Suprapubic skin (tissue), 4 donors: ENCODE results near the gene PGAP1. TPM values are rescaled to one million over a fixed set of nuclear protein-coding genes. Genes with fewer than 3 reads are reported as not detected.

ENCODE experiments used
- DNase-seq, 2 donors: peaks; one replicate each; pipeline ENCODE4 v3.0.0-alpha.2; 2019; ENCODE audit warnings: low spot score in 2 of 2
- H3K27ac ChIP-seq: fragments of 200-600 bp; sonication (generic); one replicate; pipeline ENCODE4 v1.5.1; 2019
- H3K27me3 ChIP-seq: fragments of 200-600 bp; sonication (generic); one replicate; pipeline ENCODE4 v1.5.1; 2019
- H3K36me3 ChIP-seq: fragments of 200-600 bp; sonication (generic); one replicate; pipeline ENCODE4 v1.5.1; 2019
- H3K4me1 ChIP-seq: fragments of 200-600 bp; sonication (generic); one replicate; pipeline ENCODE4 v1.5.1; 2019
- H3K4me3 ChIP-seq: fragments of 200-600 bp; sonication (generic); one replicate; pipeline ENCODE4 v1.5.1; 2019; ENCODE audit warnings: mild to moderate bottlenecking
- H3K9me3 ChIP-seq: fragments of 200-600 bp; sonication (generic); one replicate; pipeline ENCODE4 v1.5.1; 2019
- EP300 ChIP-seq: sonication (generic); formaldehyde crosslinking; IDR thresholded peaks from one replicate; pipeline ENCODE4 v1.6.1; 2017; ENCODE audit warnings: antibody characterized with exemption
- POLR2A ChIP-seq, 2 donors: fragments of 450-650 bp; IDR thresholded peaks; one replicate each; pipeline ENCODE4 v1.6.1; 2017; ENCODE audit warnings: antibody characterized with exemption in 2 of 2, mild to moderate bottlenecking in 2 of 2, moderate library complexity in 2 of 2
- POLR2AphosphoS5 ChIP-seq, 3 donors: sonication (generic); formaldehyde crosslinking; IDR thresholded peaks; one replicate each; pipeline ENCODE4 v1.6.1; 2017; ENCODE audit warnings: antibody characterized with exemption in 3 of 3
- WGBS: methylation state at CpG from one replicate; pipeline ENCODE4 v1.1.5; 2018; 5-methylcytosine and 5-hydroxymethylcytosine counted together
- total RNA-seq, 4 donors: library from RNA; depleted of rRNA; stranded (reverse); fragments of >200 nt; gene quantifications; one replicate each; pipeline ENCODE4 v1.1.0, GENCODE V29; 2016
- TF ChIP-seq, protein P1 (sequence below), 2 donors: fragments of 200-600 bp in 1 of 2; fragments of 450-650 bp in 1 of 2; sonication (generic) in 1 of 2; IDR thresholded peaks; one replicate each; pipeline ENCODE4 v1.5.1; 2016 to 2019; ENCODE audit warnings: antibody characterized with exemption in 2 of 2, mild to moderate bottlenecking in 1 of 2, moderate library complexity in 1 of 2

Gene PGAP1
- total RNA-seq, 4 donors from 2014 or later: 16.8 to 84.2 (median 32.2) TPM

DNA sequence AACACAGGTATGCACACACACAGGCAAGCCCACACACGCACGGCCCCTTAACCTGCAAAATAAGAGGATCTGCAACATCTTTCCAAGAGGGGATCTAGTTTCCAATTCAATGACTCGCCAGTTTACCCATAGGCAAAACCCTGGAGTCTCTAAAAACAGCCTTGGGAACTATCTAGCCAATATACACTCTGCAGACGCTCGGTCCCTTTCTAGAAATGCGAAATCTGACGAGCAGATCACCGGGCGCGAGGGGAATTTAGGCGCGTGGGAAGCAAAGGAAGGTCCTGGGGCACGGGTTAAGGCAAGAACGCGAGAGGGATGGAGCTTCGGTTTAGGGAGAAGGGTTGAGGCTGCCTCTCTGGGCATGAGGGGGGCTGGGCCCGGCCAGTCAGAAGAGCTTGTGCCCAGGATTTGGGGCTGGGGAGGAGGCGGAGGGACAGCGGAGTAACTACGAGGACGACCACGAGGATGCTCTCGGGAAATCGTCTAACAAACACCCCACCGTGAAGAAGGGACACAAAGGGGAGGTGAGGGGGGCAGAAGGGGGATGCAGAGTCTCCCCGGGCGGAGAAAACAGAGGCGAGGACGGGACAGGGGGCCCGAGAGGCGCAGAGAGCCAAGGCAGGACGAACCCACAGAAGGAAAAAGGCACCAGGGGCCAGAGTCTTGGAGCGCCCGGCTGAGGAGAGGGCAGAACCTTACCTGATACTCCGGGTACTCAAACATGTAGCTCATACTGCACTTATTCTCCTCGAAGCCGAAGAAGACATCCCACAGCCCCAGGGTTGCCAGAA lies 542 bp downstream of the PGAP1 start:
- H3K27ac ChIP-seq: peak overlapping the region; percentile 93
- under 1% methylated on average over 37 of the region's 37 CpGs for WGBS
- no peaks in the 10 kb centered on the region for H3K9me3 ChIP-seq
- peak overlapping the region; percentile 84 for H3K4me3 ChIP-seq
- H3K36me3 ChIP-seq: no peaks in the 10 kb centered on the region
- peaks cover 28% of the 10 kb centered on the region for H3K4me1 ChIP-seq
- peak in 1 of 2 donors; percentile 67 for DNase-seq
- no peak for TF ChIP-seq POLR2A (IDR thresholded peaks at IDR 0.05)
- TF ChIP-seq, protein P1, sequence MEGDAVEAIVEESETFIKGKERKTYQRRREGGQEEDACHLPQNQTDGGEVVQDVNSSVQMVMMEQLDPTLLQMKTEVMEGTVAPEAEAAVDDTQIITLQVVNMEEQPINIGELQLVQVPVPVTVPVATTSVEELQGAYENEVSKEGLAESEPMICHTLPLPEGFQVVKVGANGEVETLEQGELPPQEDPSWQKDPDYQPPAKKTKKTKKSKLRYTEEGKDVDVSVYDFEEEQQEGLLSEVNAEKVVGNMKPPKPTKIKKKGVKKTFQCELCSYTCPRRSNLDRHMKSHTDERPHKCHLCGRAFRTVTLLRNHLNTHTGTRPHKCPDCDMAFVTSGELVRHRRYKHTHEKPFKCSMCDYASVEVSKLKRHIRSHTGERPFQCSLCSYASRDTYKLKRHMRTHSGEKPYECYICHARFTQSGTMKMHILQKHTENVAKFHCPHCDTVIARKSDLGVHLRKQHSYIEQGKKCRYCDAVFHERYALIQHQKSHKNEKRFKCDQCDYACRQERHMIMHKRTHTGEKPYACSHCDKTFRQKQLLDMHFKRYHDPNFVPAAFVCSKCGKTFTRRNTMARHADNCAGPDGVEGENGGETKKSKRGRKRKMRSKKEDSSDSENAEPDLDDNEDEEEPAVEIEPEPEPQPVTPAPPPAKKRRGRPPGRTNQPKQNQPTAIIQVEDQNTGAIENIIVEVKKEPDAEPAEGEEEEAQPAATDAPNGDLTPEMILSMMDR (IDR thresholded peaks at IDR 0.05): no peak
- no peak for TF ChIP-seq POLR2AphosphoS5 (IDR thresholded peaks at IDR 0.05)
- TF ChIP-seq EP300: no peak
- H3K27me3 ChIP-seq: no peaks in the 10 kb centered on the region

GRCh38 chr2:196925051-196925767 lies 1.3 kb downstream of the PGAP1 start:
- TF ChIP-seq EP300 (no peak), POLR2AphosphoS5 (IDR thresholded peaks at IDR 0.05) (no peak), POLR2A (IDR thresholded peaks at IDR 0.05) (no peak)
- TF ChIP-seq, protein P1 (IDR thresholded peaks at IDR 0.05): no peak
- DNase-seq: no peak
- H3K27me3 ChIP-seq: no peaks in the 10 kb centered on the region
- peaks cover 26% of the 10 kb centered on the region for H3K4me1 ChIP-seq
- peak overlapping the region; percentile 84 for H3K4me3 ChIP-seq
- no peaks in the 10 kb centered on the region for H3K9me3 ChIP-seq
- peak overlapping the region; percentile 93 for H3K27ac ChIP-seq
- 14% methylated on average over 11 of the region's 11 CpGs for WGBS
- no peaks in the 10 kb centered on the region for H3K36me3 ChIP-seq

- no peak overlapping the region for H3K4me3 ChIP-seq
These were observed 2.5 kb downstream of the PGAP1 start for GRCh38 chr2:196924051-196924450.

DNA sequence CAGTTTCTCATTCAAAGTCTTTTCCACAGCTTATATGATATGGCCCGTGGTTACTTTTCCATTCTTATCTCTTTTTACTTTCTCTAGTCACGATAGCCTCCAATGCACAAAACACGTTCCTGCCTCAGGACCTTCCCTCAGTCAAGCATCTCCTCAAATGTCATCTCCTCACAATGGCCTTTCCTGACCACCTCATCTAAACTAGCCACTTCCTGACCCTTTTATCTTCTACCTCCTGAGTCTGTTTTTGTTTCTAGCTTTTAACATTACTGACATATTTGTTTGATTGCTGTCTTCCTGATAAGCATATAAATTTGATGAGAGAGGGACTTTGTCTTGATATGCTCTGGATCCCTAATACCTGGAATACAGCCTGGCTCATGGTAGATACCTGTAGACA lies 7.6 kb downstream of the PGAP1 start:
- WGBS: 94% methylated on average over 3 of the region's 3 CpGs

More at GRCh38 chr2:196924051-196924450, 2.5 kb downstream of the PGAP1 start:
- TF ChIP-seq, protein P1 (IDR thresholded peaks at IDR 0.05): no peak
- TF ChIP-seq EP300: no peak
- no peak for TF ChIP-seq POLR2AphosphoS5 (IDR thresholded peaks at IDR 0.05)
- no peak for TF ChIP-seq POLR2A (IDR thresholded peaks at IDR 0.05)
- peaks cover 26% of the 10 kb centered on the region for H3K4me1 ChIP-seq
- H3K27me3 ChIP-seq: no peaks in the 10 kb centered on the region
- no peak for DNase-seq
- no peak overlapping the region for H3K27ac ChIP-seq
- H3K9me3 ChIP-seq: no peaks in the 10 kb centered on the region
- no peaks in the 10 kb centered on the region for H3K36me3 ChIP-seq

More for the DNA sequence above, 7.6 kb downstream of the PGAP1 start:
- no peak overlapping the region for H3K4me3 ChIP-seq
- peaks cover under 1% of the 10 kb centered on the region for H3K4me1 ChIP-seq
- H3K27ac ChIP-seq: no peak overlapping the region
- TF ChIP-seq POLR2AphosphoS5 (IDR thresholded peaks at IDR 0.05) (no peak), POLR2A (IDR thresholded peaks at IDR 0.05) (no peak), EP300 (no peak)
- TF ChIP-seq, protein P1 (IDR thresholded peaks at IDR 0.05): no peak
- no peaks in the 10 kb centered on the region for H3K9me3 ChIP-seq
- no peak for DNase-seq
- H3K27me3 ChIP-seq: no peaks in the 10 kb centered on the region
- peaks cover 22% of the 10 kb centered on the region for H3K36me3 ChIP-seq
